HG03460 (cell line): ENCODE data around the gene C2orf66.

Source experiments
- ATAC-seq: cut with Tn5 transposase; IDR thresholded peaks from one replicate; pipeline ENCODE4 v1.9.1; 2021; ENCODE audit not compliant: unreplicated experiment

Gene C2orf66

DNA sequence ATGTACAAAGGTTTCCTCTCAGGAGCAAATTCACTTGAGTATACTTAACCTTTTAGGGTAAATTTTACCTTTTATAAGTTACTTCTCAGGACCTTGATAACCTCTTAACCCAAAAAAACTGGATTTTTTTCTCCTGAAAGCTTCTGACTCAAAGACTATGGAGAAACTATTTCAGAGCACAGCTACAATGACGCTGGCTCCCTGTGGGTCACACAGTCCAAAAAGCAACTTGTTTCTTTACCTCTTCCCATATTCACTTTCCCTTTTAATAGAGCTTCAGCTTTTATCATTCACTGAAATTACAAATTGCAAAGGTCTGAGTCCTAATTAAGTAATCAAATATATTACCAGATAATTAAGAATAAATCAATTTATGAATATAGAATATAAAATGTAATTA is 42.1 kb downstream of the C2orf66 start:
- no peak for ATAC-seq

DNA sequence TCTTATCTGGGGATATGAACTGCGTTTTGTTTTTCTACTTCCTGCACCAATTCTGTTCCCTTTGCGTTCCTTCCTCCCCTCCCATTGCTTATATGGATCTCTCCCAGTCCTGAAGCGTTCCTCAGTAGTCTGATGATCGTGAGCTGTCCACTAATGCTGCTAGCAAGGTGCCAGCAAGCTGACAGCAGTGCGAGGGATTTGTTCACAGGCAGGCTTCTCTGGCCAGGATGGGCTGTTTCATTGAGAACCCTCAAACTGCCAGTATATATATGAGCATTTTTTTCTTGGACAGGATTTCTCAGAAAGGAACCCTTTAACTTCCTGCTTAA is 49.8 kb downstream of the C2orf66 start:
- no peak for ATAC-seq

DNA sequence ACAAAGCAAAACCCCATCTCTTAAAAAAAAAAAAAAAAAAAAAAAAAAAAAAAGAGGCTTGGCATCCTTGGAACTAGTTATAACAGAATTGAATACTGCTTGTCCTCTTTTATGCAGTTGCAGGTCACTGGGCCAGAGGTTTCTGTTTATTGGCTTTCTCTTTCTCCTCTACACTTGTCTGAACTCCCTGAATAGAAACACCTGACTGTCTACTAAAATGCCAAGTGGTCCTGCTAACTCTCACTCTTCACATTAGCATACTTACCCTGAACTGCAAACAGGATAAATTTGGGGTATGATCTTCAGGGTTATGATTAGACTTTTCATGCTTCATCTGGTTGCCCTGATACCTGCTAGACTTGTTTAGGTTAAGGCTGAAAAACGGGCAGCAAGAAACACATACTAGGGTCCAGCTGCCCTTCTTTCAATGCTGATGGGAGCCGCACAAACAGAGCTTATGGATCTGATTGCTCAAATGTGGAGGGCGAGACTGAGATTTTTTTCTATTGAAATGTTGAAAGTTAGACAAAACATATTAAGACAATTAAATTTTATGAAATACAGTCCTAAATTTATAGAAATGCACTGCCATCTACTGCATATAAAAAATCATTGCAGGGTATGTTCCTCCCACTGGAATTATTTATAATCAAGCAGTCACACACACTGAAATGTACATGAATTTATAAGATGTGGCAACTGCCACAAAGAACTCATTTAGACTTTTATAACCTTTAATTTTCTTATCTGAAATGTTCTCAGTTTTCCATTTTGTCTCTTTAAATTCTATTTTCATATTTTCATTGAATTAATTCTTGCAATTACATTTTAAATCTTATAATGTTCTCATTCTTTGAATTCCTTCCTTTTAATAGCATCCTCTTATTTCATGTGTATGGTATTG is 50.4 kb downstream of the C2orf66 start:
- no peak for ATAC-seq
